NCI-H345 treated with DMSO at 0.1 percent for 48 hours (cell line): ENCODE measurements around the gene ARHGAP12.
"Not testable (repeated sequence)": the region's sequence is repeated elsewhere in the genome, so short reads cannot be mapped to it uniquely, and the experiment has no call there.

ENCODE experiments used
- DNase-seq: peaks from one replicate; lab custom pipeline; 2025; ENCODE audit not compliant: unreplicated experiment; lab: John Stamatoyannopoulos, UW

Gene ARHGAP12, protein sequence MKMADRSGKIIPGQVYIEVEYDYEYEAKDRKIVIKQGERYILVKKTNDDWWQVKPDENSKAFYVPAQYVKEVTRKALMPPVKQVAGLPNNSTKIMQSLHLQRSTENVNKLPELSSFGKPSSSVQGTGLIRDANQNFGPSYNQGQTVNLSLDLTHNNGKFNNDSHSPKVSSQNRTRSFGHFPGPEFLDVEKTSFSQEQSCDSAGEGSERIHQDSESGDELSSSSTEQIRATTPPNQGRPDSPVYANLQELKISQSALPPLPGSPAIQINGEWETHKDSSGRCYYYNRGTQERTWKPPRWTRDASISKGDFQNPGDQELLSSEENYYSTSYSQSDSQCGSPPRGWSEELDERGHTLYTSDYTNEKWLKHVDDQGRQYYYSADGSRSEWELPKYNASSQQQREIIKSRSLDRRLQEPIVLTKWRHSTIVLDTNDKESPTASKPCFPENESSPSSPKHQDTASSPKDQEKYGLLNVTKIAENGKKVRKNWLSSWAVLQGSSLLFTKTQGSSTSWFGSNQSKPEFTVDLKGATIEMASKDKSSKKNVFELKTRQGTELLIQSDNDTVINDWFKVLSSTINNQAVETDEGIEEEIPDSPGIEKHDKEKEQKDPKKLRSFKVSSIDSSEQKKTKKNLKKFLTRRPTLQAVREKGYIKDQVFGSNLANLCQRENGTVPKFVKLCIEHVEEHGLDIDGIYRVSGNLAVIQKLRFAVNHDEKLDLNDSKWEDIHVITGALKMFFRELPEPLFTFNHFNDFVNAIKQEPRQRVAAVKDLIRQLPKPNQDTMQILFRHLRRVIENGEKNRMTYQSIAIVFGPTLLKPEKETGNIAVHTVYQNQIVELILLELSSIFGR

DNA sequence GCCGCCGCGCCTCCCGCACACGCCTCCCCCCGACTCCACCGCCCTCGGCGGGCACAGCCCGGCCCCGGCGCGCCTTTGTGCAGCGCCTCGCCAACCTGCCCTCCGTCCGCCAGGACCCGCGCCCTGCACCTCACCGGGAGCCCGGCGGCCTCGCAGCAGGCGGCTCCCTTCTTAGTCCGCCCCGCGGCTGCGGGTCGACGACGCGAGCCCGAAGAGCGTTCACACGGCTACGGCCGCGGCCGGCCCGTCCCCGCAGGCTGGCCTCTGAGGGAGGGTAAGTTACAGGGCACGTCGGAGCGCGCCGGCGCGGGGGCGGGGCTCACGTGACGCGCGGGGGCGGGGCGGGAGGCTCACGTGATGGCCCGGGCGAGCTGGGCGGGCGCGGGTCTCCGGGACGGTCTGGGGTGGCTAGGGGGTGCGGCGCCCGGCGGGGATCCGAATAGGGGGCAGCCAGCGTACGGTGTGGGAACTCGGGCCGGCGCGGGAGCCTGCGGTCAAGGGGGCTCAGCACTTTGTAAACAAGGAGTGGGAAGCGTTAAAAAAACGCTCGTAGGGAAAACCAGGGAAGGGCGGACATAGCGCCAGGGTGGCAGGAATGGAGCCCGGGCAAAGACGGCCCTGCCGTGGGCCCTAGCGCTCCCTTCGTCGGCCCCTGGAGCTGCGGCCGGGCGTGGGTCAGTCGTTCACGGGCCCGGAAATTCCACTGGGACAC is at the start of gene ARHGAP12:
Gene ARHGAP12, minus strand, starts transcription at position 283 of the 712 bp plus-strand sequence. CDS start 19,976 bp downstream, outside the sequence.
- DNase-seq = peak; percentile 23

DNA sequence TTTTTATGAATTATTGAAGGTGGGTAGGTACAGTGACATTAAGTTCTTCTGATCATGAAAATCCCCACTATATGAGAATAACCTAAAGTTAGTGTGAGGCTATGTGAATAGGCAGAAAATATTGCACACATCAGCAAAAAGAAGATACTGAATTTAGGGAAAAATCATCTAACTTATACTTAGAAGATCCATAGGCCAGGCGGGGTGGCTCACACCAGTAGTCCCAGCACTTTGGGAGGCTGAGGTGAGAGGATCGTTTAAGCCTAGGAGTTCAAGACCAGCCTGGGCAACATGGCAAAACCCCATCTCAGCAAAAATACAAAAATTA is 49.5 kb upstream of the ARHGAP12 start:
- DNase-seq = no peak

DNA sequence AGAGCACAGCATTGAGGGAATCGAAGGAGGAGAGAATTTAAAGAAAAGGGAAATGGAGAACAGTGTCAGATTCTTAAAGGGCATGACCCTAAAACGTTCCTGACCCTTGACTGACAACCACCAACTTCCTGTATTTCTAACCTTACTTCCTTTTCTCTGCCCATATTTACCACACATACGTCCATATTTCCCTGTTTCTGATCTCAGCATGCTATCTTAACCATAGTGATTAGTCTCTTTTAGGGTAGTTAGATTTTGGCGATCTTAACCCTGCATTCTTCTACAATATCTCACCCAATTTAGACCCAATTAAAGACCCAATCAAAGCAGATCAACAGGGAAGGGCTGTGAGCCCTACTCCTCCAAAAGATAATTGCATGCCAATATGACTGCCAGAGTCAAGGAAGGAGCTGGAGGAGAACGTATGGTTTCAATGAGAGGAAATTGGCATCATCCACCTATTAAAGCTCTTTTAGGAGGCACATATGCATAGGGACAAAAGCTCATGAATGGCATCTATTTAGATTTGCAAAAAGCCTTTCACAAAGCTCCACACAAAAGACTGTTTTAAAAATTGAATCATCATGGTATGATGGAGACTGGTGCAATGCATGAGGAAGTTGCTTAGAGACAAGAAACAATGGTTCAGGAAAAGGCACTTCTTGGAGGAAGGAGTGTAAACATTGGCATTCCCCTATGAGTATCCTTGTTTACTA is 49.0 kb upstream of the ARHGAP12 start:
- no peak for DNase-seq

DNA sequence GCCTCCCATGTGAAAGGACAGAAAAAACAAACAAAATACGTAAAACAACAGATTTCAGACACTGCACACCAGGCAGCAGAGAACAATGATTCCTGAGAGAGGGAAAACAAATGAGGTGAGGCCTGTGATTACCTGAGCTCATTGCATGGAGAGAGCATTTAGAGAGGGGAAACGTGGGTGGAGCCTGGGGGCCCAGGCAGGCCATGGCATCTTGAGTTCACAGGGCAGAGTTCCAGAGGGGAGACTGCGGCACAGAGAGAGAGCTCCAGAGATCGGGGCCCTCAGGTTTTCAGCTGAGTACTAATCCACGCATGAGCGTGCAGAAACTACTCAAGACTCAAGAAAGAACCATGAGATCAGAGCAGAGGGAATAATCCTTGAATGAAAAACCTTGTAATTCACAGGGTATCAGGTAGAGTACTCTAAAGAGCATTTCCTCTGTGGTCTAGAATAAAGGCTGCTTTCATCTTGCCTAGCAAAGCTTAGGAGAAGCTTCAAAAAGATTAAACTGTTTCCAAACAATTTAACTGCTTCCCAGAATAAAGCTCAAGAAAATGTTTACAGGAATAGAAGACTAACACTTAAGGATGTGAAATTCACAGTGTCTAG is 46.6 kb upstream of the ARHGAP12 start:
- DNase-seq = no peak

DNA sequence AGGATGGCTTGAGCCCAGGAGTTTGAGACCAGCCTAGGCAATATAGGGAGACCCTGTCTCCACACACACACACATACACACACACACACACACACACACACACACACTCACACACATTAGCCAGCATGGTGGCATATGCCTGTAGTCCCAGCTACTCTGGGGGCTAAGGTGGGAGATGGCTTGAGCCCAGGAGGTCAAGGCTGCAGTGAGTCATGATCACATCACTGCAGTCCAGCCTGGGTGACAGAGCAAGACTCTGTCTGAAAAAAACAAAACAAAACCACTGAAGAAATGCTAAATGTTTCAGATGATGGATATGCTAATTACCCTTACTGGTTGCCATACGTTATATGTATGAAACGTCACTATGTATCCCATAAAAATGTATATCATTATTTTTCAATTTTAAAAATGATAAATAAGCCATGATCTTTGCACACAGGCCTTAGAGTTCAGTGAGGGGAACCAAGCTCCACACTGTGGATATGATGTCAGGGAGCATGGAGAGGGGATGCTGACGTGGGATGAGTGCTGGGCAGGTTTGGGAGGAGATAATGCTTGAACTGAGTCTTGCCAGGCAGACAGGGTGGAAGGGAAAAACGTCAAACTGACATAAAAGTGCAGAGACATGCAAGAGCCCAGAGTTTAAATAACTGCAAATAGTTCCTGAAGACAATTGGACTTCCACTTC is 45.9 kb upstream of the ARHGAP12 start:
- DNase-seq = no peak

DNA sequence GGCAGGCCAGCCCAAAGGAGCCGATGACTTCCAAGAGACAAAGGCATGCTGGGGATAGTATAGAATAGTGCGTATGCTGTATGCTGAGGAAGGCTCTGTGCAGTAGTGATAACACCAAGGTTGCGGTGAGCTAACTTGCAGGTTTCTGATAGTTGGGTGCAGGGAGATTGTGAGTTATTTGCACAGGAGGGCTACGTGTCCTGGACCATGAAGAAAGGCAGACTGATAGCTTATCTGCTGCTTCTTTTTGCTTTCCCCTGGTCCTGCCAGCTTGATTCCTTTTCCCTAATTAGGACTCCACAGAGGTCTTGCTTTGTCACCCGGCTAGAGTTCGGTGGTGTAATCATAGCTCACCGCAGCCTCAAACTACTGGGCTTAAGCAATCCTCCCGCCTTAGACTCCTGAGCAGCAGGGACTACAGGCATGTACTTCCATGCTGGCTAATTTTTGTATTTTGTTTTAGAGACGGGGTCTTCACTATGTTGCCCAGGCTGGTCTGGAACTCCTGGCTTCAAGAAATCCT is 43.9 kb upstream of the ARHGAP12 start:
- no peak for DNase-seq

DNA sequence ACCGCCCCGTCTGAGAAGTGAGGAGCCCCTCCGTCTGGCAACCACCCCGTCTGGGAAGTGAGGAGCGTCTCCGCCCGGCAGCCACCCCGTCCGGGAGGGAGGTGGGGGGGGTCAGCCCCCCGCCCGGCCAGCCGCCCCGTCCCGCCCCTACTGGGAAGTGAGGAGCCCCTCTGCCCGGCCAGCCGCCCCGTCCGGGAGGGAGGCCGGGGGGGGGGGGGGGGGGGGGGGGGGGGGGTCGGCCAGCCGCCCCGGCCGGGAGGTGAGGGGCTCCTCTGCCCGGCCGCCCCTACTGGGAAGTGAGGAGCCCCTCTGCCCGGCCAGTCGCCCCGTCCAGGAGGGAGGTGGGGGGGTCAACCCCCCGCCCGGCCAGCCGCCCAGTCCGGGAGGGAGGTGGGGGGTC is 41.2 kb upstream of the ARHGAP12 start:
- DNase-seq = not testable (repeated sequence)

DNA sequence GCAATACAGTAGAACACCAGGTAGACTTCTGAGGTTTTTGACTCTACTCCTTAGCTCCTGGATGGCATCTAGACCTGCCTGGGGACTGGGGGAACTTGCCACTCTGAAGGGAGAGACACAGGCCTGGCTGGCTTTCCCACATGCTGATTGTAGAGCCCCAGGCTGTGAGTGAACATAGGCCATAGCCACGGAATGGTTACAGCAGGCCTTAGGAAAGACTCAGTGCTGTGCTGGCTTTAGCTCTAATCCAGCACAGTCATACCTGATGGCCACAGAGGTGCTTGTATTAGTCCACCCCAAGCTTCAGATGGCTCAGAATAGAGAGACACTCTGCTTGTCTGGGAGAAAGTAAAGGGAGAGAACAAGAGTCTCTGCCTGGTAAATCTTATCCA is 35.0 kb upstream of the ARHGAP12 start:
- DNase-seq = no peak

DNA sequence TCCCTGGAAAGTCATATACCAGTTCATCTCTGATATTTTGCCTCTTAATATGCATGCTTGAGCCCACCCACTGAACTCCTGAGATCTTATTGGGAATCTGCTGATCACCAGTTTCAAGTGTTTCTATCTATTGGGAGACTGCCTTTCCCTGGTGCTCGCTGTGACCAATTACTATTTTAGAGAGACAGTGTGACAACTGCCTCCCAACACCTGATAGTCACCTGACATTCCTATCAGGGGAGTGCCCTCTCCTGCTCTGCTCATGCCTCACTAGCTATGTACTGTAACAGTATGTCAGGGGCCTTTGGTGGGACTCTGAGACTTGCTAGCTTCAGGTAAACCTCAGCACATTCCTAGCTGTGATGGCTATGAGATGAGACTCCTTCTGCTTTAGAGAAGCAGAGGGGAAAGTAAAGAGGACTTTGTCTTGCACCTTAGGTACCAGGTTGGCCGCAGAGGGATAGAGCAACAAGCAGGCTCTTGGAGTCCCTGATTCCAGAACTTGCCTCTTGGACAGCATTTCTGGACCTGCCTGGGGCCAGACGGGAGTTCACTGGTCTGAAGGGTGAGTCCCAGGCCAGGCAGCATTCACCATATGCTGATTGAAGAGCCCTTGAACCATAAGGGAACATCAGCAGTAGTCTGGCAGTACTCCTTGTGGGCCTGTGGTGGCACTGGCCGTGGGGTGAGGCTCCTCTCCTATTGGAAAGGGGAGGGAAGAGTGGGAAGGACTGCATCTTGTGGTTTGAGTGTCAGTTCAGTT is 34.4 kb upstream of the ARHGAP12 start:
- DNase-seq = no peak

DNA sequence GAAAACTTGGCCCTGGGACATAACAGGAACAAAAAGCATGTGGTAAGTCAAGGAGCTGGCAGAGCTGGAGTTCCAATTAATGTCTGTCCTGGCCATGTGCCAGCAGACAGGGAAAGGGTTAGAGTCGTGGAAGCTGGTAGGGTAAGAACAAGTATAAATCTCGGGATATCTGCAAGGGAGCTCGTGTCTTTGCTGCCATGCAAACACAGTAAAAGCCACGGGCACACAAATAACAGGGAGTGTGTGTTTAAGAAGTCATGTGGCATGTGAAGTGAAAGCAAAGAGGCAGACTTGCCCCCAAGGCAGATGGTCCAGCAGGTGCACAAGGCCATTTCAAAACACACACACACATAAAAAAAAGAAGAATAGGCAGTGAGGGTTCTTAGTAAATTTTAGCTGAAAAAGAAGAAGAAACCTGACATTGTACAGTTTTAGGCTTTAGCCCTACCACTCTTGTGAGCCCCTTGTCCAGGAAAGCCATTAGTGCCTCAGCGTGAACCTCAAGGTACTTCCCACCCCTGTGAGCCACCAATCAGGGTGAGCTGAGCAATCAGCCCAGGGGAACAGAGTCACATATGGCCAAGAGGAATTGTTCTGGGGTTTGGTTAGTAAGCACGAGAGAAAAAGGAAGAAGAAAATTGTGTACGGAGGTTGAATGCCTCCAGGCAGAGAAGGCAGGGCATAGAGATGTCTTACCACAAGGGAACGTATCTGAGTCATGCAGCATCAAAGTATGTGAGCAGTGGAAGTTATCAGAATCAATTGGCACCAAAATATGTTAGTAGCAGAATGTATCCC is 32.8 kb upstream of the ARHGAP12 start:
- DNase-seq = peak; percentile 77

DNA sequence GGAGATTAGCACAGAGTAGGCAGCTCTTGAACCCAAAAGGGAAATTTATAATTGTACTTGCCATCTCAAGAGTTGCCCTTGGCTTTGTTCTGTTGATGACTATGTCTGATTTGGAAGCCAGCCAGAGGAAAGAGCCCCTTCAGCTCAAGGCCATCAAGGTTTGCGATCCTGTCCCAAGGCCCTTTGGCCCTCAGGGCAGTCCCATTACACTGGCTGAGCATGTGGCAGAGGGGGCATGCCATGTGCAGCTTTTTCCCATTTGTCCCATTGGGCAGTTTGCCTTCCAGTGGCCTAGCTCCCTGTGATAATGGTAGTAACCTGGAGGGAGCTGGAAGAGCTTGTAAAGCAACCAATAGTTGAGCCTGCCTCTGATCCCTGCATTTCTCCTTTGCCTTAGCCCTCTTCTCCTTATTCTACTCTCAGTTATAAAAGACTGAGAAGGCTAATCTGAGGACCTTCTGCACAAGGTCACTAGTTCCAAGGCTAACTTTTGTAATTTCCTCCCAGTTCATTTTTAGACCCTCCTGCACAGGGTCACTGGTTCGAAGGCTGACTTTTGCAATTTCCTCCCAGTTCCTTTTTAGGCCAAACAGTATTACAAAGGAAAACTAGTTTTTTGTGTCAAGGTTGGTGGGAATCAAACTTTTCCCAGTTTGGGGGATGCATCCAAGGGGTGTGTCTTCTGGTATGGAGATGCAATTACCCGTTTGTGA is 31.0 kb upstream of the ARHGAP12 start:
- no peak for DNase-seq

DNA sequence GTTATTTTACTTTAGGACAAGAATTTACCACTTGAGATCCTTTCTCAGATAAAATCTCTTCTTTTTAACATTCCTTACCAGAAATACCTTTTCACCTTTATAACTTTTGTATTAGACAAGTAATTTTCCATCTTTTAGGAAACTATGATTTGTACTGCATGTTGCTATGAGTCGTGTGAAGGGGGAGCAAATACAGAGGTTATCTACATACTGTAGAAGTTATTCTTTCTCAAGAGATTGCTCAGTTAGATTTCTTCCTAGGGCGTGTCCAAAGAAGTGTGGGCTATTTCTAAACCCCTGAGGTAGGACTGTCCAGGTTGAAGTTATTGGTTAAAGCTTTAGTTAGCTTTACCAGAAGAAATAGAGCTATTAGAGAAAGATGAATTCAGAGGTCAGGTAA is 30.2 kb upstream of the ARHGAP12 start:
- DNase-seq = no peak

DNA sequence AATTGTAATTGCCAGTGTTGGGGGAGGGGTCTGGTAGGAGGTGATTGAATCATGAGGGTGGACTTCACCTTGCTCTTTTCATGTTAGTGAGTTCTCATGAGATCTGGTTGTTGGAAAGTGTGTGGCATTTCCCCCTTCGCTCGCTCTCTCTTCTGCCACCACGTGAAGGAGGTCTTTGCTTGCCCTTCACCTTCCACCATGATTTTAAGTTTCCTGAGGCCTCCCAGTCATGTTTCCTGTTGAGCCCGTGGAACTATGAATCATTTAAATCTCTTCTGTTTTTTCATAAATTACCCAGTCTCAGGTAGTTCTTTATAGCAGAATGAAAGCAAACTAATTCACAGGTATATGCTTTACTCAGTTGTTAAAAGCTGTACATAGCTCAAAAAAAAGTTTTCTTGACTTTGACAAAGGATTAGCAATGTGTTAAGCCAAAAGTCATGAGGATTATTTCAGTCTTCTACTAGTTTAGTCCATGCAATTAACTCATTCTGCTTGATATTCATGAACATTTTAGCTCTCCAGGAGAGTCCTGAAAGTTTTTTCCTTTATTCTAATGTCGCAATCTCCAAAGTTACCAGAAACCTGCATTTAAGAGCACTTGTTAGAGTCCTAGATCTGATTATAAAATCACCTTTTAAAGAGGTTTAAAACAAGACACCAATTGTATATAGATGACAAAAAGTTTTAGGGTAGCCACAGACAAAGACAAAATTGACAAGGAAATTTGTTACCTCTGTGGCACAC is 27.7 kb upstream of the ARHGAP12 start:
- no peak for DNase-seq

DNA sequence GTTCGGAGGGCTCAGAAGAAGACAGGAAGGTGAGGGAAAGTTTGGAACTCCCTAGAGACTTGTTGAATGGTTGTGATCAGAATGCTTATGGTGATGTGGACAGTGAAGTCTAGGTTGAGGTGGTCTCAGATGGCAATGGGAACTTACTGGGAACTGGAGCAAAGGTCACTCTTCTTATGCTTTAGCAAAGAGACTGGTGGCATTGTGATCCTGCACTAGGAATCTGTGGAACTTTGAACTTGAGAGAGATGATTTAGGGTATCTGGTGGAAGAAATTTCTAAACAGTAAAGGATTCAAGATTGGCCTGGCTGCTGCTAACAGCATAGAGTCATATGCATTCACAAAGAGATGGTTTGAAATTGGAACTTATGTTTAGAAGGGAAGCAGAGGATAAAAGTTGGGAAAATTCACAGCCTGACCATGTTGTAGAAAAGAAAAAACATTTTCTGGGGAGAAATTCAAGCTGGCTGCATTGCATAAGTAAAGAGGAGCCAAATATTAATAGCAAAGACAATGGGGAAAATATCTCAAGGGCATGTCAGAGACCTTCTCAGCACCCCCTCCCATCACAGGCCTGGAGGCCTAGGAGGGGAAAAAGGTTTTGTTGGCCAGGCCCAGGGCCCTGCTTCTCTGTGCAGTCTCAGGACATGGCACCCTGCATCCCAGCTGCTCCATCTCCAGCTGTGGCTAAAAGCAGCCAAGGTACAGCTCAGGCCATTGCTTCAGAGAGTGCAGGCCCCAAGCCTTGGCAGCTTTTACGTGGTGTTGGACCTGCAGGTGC is 26.0 kb upstream of the ARHGAP12 start:
- DNase-seq = no peak

DNA sequence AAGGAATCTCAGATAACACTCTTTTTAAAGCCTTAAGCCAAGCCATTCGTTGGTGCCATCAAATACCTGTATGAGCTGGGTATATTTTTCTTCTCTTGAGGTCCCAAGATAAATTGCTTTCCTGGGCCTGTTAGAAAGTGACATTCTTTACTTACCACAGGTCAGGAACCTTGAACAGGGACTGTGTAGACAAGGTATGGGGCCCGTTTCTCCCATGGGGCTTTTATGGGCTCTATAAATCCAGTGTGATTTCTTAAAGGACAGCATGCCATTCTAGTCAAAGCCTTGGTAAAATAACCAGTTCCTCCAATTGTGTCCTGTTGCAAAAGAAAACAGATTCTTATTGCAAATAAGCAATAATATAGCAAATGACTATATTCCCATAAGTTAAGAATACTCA is 24.8 kb upstream of the ARHGAP12 start:
- no peak for DNase-seq

DNA sequence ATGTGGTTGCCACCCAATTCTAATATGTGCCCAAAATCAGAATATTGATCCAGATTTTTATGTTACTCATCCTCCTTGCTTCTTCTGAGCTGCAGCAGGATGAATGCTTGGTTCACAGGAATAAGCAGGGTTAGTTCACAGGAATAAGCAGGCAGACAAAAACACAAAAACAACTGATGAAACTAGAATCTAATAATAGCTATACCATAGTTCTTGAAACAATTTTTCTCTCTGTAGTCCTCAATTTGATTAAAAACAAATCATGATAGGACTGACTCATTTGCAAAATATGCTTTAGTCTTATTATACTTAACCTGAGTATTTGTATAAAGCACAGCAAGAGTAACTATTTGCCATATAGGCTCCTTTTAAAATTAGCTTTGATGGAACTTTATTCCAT is 24.4 kb upstream of the ARHGAP12 start:
- DNase-seq = no peak
